Gastrocnemius medialis (tissue), 4 donors: Measurements from ENCODE around the gene AACS. TPM values are rescaled to one million over a fixed set of nuclear protein-coding genes. Genes with fewer than 3 reads are reported as not detected.
"Not testable (repeated sequence)": the region's sequence is repeated elsewhere in the genome, so short reads cannot be mapped to it uniquely, and the experiment has no call there.

Source experiments
- ATAC-seq, 2 donors: fragments of 150-250 bp; one replicate each; pipeline ENCODE4 v1.9.1; 2016
- DNase-seq, 2 donors: peaks; one replicate each; pipeline ENCODE4 v3.0.0-alpha.2; 2019
- H3K27ac ChIP-seq, 4 donors: fragments of 200-600 bp; sonication (generic); 1 replicate in 1 of 4; 2 replicates in 3 of 4; pipeline ENCODE4 v1.5.1; 2016 to 2018; ENCODE audit warnings: mild to moderate bottlenecking in 2 of 4, moderate library complexity in 1 of 4
- H3K27me3 ChIP-seq, 3 donors: fragments of 200-600 bp; sonication (generic) in 2 of 3; 1 replicate in 1 of 3; 2 replicates in 2 of 3; pipeline versions ENCODE4 v1.5.1 to v1.6.0; 2016 to 2019; ENCODE audit warnings: mild to moderate bottlenecking in 1 of 3, moderate library complexity in 1 of 3
- H3K36me3 ChIP-seq, 2 donors: fragments of 200-600 bp; sonication (generic) in 1 of 2; one replicate each; pipeline ENCODE4 v1.5.1; 2017 to 2018
- H3K4me1 ChIP-seq, 2 donors: fragments of 200-600 bp; sonication (generic) in 1 of 2; one replicate each; pipeline ENCODE4 v1.5.1; 2016 to 2017; ENCODE audit warnings: mild to moderate bottlenecking in 2 of 2
- H3K4me3 ChIP-seq, 4 donors: fragments of 200-600 bp; sonication (generic) in 3 of 4; 1 replicate in 1 of 4; 2 replicates in 3 of 4; pipeline ENCODE4 v1.5.1; 2016 to 2019; ENCODE audit warnings: mild to moderate bottlenecking in 2 of 4
- H3K9me3 ChIP-seq, 3 donors: fragments of 200-600 bp; sonication (generic) in 2 of 3; 1 replicate in 1 of 3; 2 replicates in 2 of 3; pipeline ENCODE4 v1.5.1; 2016 to 2019
- CTCF ChIP-seq, 5 experiments: fragments of 450-650 bp in 3 of 5; fragments of 200-600 bp in 2 of 5; sonication (generic) in 2 of 5; IDR thresholded peaks in 4 of 5; conservative IDR thresholded peaks in 1 of 5; 1 replicate in 4 of 5; 2 replicates in 1 of 5; pipeline ENCODE4 v1.5.1; 2016 to 2019; ENCODE audit warnings: antibody characterized with exemption in 5 of 5, mild to moderate bottlenecking in 3 of 5, moderate library complexity in 3 of 5
- POLR2A ChIP-seq, 2 donors: fragments of 450-650 bp; IDR thresholded peaks; one replicate each; pipeline ENCODE4 v1.6.1; 2017; ENCODE audit warnings: antibody characterized with exemption in 2 of 2, mild to moderate bottlenecking in 2 of 2, moderate library complexity in 2 of 2
- in situ Hi-C, 4 donors: fragments of 200-750 bp; cut with MboI; loops; one replicate each; pipeline versions ENCODE4 v1.15.0 to v1.8.0; 2017; ENCODE audit warnings: low sequenced_read_pairs in 4 of 4
- intact Hi-C: fragments of 100-400 bp; cut with DNase I; formaldehyde crosslinking; loops from one replicate; pipeline ENCODE4 v1.15.1; 2023; ENCODE audit warnings: low total_unique reads
- total RNA-seq, 4 donors: library from RNA; depleted of rRNA; stranded (reverse); fragments of >200 nt; gene quantifications; one replicate each; pipeline versions ENCODE4 v1.1.0 to v1.2.3, GENCODE V29; 2016

The AACS gene
- total RNA-seq, 4 donors from 2014 or later, result 6.0 to 11.8 (median 8.8) TPM

GRCh38 chr12:125111403-125111802, 46.2 kb downstream of the AACS start:
- peaks cover 0 to 6% of the 10 kb centered on the region in 2 donors for H3K36me3 ChIP-seq
- no peak for TF ChIP-seq POLR2A (IDR thresholded peaks at IDR 0.05)
- no peak for TF ChIP-seq CTCF (IDR thresholded peaks at IDR 0.05 in 4 of 5, conservative IDR thresholded peaks at IDR 0.05 in 1 of 5)
- no peak overlapping the region for H3K27ac ChIP-seq
- ATAC-seq (no peak), DNase-seq (no peak)
- no peaks in the 10 kb centered on the region for H3K9me3 ChIP-seq
- in situ Hi-C loops, result no loop called here
- no peak overlapping the region for H3K4me3 ChIP-seq
- no peaks in the 10 kb centered on the region for H3K4me1 ChIP-seq
- intact Hi-C loops, result no loop called here
- no peaks in the 10 kb centered on the region for H3K27me3 ChIP-seq

- H3K4me3 ChIP-seq, H3K27me3 ChIP-seq, H3K4me1 ChIP-seq, ATAC-seq, H3K9me3 ChIP-seq, DNase-seq, H3K36me3 ChIP-seq, in situ Hi-C loops, H3K27ac ChIP-seq, intact Hi-C loops: not testable (repeated sequence)
These were observed 47.4 kb downstream of the AACS start for GRCh38 chr12:125112614-125113013.

GRCh38 chr12:125113263-125113662, 48.0 kb downstream of the AACS start:
- H3K9me3 ChIP-seq, result no peaks in the 10 kb centered on the region
- TF ChIP-seq POLR2A (IDR thresholded peaks at IDR 0.05), result no peak
- no peak for TF ChIP-seq CTCF (IDR thresholded peaks at IDR 0.05 in 4 of 5, conservative IDR thresholded peaks at IDR 0.05 in 1 of 5)
- no peak overlapping the region for H3K4me3 ChIP-seq
- DNase-seq (no peak), ATAC-seq (no peak)
- no peaks in the 10 kb centered on the region for H3K36me3 ChIP-seq
- no peaks in the 10 kb centered on the region for H3K27me3 ChIP-seq
- no peak overlapping the region for H3K27ac ChIP-seq
- H3K4me1 ChIP-seq, result no peaks in the 10 kb centered on the region
- in situ Hi-C loops, result no loop called here
- intact Hi-C loops, result no loop called here

DNA sequence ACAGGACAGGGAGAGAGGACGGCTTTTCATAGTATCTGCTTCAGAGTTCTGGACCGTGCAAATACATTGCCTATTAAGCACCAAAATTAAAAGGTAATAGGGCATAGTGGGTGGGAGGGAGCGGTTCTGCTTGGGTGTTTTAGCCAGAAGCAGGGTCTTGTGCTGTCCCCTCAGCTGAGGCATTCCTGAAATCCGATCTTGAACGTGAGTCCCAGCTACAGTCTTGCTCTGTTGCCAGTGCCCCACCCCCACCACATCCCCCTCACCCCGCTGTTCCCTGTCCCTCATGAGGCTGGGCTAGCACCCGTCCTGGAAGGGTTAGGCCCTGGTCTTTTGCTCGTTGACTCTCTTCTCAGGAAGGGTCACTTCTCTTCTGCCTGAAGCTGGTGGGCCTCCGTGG, 48.6 kb downstream of the AACS start:
- ATAC-seq (no peak), DNase-seq (no peak)
- intact Hi-C loops, result no loop called here
- Histone ChIP-seq H3K4me3 (no peak overlapping the region), H3K27ac (no peak overlapping the region), H3K36me3 (no peaks in the 10 kb centered on the region), H3K27me3 (no peaks in the 10 kb centered on the region), H3K4me1 (no peaks in the 10 kb centered on the region), H3K9me3 (no peaks in the 10 kb centered on the region)
- in situ Hi-C loops, result no loop called here
- TF ChIP-seq POLR2A (IDR thresholded peaks at IDR 0.05) (no peak), CTCF (IDR thresholded peaks at IDR 0.05 in 4 of 5, conservative IDR thresholded peaks at IDR 0.05 in 1 of 5) (no peak)

- Histone ChIP-seq H3K36me3 (no peaks in the 10 kb centered on the region), H3K9me3 (no peaks in the 10 kb centered on the region), H3K4me1 (no peaks in the 10 kb centered on the region), H3K4me3 (no peak overlapping the region), H3K27me3 (no peaks in the 10 kb centered on the region), H3K27ac (no peak overlapping the region)
- DNase-seq (no peak), ATAC-seq (no peak)
- no peak for TF ChIP-seq POLR2A (IDR thresholded peaks at IDR 0.05)
- TF ChIP-seq CTCF (IDR thresholded peaks at IDR 0.05 in 4 of 5, conservative IDR thresholded peaks at IDR 0.05 in 1 of 5), result no peak
- in situ Hi-C loops, result no loop called here
- intact Hi-C loops, result no loop called here
These were observed 49.3 kb downstream of the AACS start for GRCh38 chr12:125114365-125115141.
